WTC11 (cell line): ENCODE measurements around the gene KCNA4. TPM values are rescaled to one million over a fixed set of nuclear protein-coding genes. Genes with fewer than 3 reads are reported as not detected.

ENCODE experiments used
- ATAC-seq: fragments of 200-7000 bp; cut with Tn5 transposase; 2 replicates; pipeline ENCODE4 v1.10.0; 2021; ENCODE audit warnings: mild to moderate bottlenecking, moderate library complexity
- CTCF ChIA-PET: fragments of 300-600 bp; sonication (Branson Sonifier 250); formaldehyde crosslinking; loops from one replicate; lab custom pipeline; 2021; ENCODE audit warnings: antibody characterized with exemption; lab: Charles Lee
- POLR2A ChIA-PET: fragments of 350-600 bp; sonication (Branson Sonifier 250); formaldehyde crosslinking; loops from one replicate; lab custom pipeline; 2021; ENCODE audit warnings: antibody characterized with exemption; lab: Charles Lee
- DNase-seq: peaks from one replicate; pipeline ENCODE4 v3.0.0; 2021; ENCODE audit warnings: low spot score
- H3K27ac Mint-ChIP-seq: 2 replicates; pipeline ENCODE4 v1.8.0; 2021; ENCODE audit warnings: mixed read lengths
- H3K27me3 Mint-ChIP-seq: 2 replicates; pipeline ENCODE4 v1.8.0; 2021; ENCODE audit warnings: low read depth, mild to moderate bottlenecking, moderate library complexity, mixed read lengths
- H3K36me3 Mint-ChIP-seq: 2 replicates; pipeline ENCODE4 v1.8.0; 2021; ENCODE audit warnings: mixed read lengths
- H3K4me1 Mint-ChIP-seq: 2 replicates; pipeline ENCODE4 v1.8.0; 2022; ENCODE audit warnings: mixed read lengths
- H3K4me3 Mint-ChIP-seq: 2 replicates; pipeline ENCODE4 v1.8.0; 2021; ENCODE audit warnings: mild to moderate bottlenecking, moderate library complexity, mixed read lengths
- H3K9me3 Mint-ChIP-seq: 2 replicates; pipeline ENCODE4 v1.8.0; 2021; ENCODE audit warnings: mixed read lengths
- CREM ChIP-seq: sonication (generic); formaldehyde crosslinking; IDR thresholded peaks from 2 replicates; pipeline ENCODE4 v1.8.1; 2022; ENCODE audit warnings: mild to moderate bottlenecking, missing genetic modification reagents, moderate library complexity
- HMGA2 ChIP-seq: fragments of 250-450 bp; sonication (Bioruptor Pico); IDR thresholded peaks from 2 replicates; pipeline ENCODE4 v1.4.0; 2021; ENCODE audit warnings: mild to moderate bottlenecking, moderate library complexity
- JAZF1 ChIP-seq: fragments of 250-450 bp; sonication (Bioruptor Pico); IDR thresholded peaks from 2 replicates; pipeline ENCODE4 v1.9.0; 2021; ENCODE audit warnings: moderate library complexity, mild to moderate bottlenecking, inconsistent platforms
- NFYB ChIP-seq: sonication (generic); formaldehyde crosslinking; conservative IDR thresholded peaks from 2 replicates; pipeline ENCODE4 v1.8.0; 2022; ENCODE audit warnings: low read depth, missing genetic modification reagents
- PRRX2 ChIP-seq: fragments of 250-450 bp; sonication (Bioruptor Pico); IDR thresholded peaks from 2 replicates; pipeline ENCODE4 v1.8.0; 2021; ENCODE audit warnings: mild to moderate bottlenecking
- RELA ChIP-seq: sonication (generic); formaldehyde crosslinking; IDR thresholded peaks from 2 replicates; pipeline ENCODE4 v1.8.1; 2022; ENCODE audit warnings: missing genetic modification reagents, mild to moderate bottlenecking, borderline replicate concordance
- SMAD4 ChIP-seq: sonication (generic); formaldehyde crosslinking; IDR thresholded peaks from 2 replicates; pipeline ENCODE4 v1.8.0; 2022; ENCODE audit warnings: mild to moderate bottlenecking, missing genetic modification reagents
- ZNF232 ChIP-seq: sonication (generic); formaldehyde crosslinking; IDR thresholded peaks from 2 replicates; pipeline ENCODE4 v1.8.0; 2022; ENCODE audit warnings: mild to moderate bottlenecking, missing genetic modification reagents
- ZNF263 ChIP-seq: sonication (generic); formaldehyde crosslinking; IDR thresholded peaks from 2 replicates; pipeline ENCODE4 v1.8.1; 2022; ENCODE audit warnings: low read depth, mild to moderate bottlenecking, moderate library complexity, missing genetic modification reagents
- ZNF416 ChIP-seq: fragments of 250-450 bp; sonication (Bioruptor Pico); IDR thresholded peaks from 2 replicates; pipeline ENCODE4 v1.9.0; 2021; ENCODE audit warnings: mild to moderate bottlenecking, inconsistent platforms
- total RNA-seq: library from RNA; stranded (reverse); gene quantifications from 3 replicates; pipeline ENCODE4 v1.2.3, GENCODE V29; 2021
- TF ChIP-seq, protein P1 (sequence below): sonication (generic); formaldehyde crosslinking; IDR thresholded peaks from 2 replicates; pipeline ENCODE4 v1.8.1; 2022; ENCODE audit warnings: low read depth, mild to moderate bottlenecking, moderate library complexity, missing genetic modification reagents, borderline replicate concordance
- TF ChIP-seq, protein P2 (sequence below): fragments of 250-450 bp; sonication (Bioruptor Pico); IDR thresholded peaks from 2 replicates; pipeline ENCODE4 v1.9.0; 2021; ENCODE audit warnings: mild to moderate bottlenecking
- TF ChIP-seq, protein P3 (sequence below): sonication (generic); formaldehyde crosslinking; IDR thresholded peaks from 2 replicates; pipeline ENCODE4 v1.8.0; 2023; ENCODE audit warnings: mild to moderate bottlenecking, missing genetic modification reagents
- TF ChIP-seq, protein P4 (sequence below): fragments of 250-450 bp; sonication (Bioruptor Pico); IDR thresholded peaks from 2 replicates; pipeline ENCODE4 v1.9.0; 2021; ENCODE audit warnings: mild to moderate bottlenecking
- TF ChIP-seq, protein P5 (sequence below): sonication (generic); formaldehyde crosslinking; IDR thresholded peaks from 2 replicates; pipeline ENCODE4 v1.8.1; 2022; ENCODE audit warnings: mild to moderate bottlenecking, missing genetic modification reagents, moderate library complexity, borderline replicate concordance
- TF ChIP-seq, protein P6 (sequence below): fragments of 250-450 bp; sonication (Bioruptor Pico); IDR thresholded peaks from 2 replicates; pipeline ENCODE4 v1.9.0; 2021; ENCODE audit warnings: mild to moderate bottlenecking, borderline replicate concordance
- TF ChIP-seq, protein P7 (sequence below): sonication (generic); formaldehyde crosslinking; IDR thresholded peaks from 2 replicates; pipeline ENCODE4 v1.8.0; 2022; ENCODE audit warnings: mild to moderate bottlenecking, missing genetic modification reagents
- TF ChIP-seq, protein P8 (sequence below): sonication (generic); formaldehyde crosslinking; IDR thresholded peaks from 2 replicates; pipeline ENCODE4 v1.8.0; 2022; ENCODE audit warnings: mild to moderate bottlenecking, missing genetic modification reagents
- TF ChIP-seq, protein P9 (sequence below): sonication (generic); formaldehyde crosslinking; IDR thresholded peaks from 2 replicates; pipeline ENCODE4 v1.8.1; 2023; ENCODE audit warnings: mild to moderate bottlenecking, missing genetic modification reagents

The KCNA4 gene
- total RNA-seq, 1 experiment from 2014 or later, result not detected

DNA sequence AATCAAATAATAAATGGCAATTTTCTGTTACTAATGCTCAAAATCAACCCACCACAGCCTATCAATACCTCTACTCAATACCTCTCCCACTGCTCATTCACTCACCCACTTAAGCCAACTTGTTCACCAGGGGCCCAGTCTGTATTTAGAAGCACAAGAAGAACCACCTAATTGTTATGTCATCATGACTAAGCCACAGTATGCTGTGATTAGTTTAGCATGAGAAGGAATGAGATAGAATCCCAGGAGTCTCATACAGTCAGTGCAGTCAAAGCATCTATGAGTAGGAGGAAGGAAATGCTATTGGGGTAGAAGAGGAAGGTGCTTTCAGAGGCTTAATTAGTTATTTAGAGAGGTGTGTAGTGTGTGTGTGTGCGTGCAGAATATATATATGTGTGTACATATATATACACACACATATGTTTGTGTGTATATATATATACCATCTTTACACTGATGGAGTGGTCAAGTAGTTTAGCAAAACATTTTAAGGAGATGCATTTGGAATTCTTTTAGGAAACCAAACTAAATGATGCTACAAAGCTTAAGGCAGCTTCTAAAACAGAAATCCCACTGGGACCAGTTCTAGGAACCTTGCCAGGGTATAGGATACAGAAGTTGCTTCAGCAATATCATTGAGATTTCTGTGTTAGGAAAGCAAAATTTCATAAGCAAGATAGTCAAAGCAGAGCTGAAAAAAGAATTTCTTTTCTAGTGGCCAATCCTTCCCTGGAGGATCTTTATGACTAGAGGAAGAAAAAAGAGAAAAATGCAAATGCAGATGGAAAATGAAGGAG, 27.5 kb downstream of the KCNA4 start:
- DNase-seq (no peak), ATAC-seq (no peak)
- Mint-ChIP-seq H3K27me3 (peaks cover 9% of the 10 kb centered on the region; the same call in 1 of the 2 replicates), H3K4me1 (no peaks in the 10 kb centered on the region), H3K4me3 (no peak overlapping the region), H3K36me3 (no peaks in the 10 kb centered on the region), H3K9me3 (0 out of 2 replicates have a peak, but pooled peaks cover 3% of the 10 kb centered on the region), H3K27ac (no peak overlapping the region)
- TF ChIP-seq, protein P1, sequence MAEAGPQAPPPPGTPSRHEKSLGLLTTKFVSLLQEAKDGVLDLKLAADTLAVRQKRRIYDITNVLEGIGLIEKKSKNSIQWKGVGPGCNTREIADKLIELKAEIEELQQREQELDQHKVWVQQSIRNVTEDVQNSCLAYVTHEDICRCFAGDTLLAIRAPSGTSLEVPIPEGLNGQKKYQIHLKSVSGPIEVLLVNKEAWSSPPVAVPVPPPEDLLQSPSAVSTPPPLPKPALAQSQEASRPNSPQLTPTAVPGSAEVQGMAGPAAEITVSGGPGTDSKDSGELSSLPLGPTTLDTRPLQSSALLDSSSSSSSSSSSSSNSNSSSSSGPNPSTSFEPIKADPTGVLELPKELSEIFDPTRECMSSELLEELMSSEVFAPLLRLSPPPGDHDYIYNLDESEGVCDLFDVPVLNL (CRISPR knock-in tag), result no peak
- TF ChIP-seq ZNF232 (CRISPR knock-in tag), result no peak
- TF ChIP-seq RELA (CRISPR knock-in tag), result no peak
- TF ChIP-seq, protein P2, sequence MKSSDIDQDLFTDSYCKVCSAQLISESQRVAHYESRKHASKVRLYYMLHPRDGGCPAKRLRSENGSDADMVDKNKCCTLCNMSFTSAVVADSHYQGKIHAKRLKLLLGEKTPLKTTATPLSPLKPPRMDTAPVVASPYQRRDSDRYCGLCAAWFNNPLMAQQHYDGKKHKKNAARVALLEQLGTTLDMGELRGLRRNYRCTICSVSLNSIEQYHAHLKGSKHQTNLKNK (CRISPR knock-in tag), result no peak
- no peak for TF ChIP-seq PRRX2
- TF ChIP-seq, protein P3, sequence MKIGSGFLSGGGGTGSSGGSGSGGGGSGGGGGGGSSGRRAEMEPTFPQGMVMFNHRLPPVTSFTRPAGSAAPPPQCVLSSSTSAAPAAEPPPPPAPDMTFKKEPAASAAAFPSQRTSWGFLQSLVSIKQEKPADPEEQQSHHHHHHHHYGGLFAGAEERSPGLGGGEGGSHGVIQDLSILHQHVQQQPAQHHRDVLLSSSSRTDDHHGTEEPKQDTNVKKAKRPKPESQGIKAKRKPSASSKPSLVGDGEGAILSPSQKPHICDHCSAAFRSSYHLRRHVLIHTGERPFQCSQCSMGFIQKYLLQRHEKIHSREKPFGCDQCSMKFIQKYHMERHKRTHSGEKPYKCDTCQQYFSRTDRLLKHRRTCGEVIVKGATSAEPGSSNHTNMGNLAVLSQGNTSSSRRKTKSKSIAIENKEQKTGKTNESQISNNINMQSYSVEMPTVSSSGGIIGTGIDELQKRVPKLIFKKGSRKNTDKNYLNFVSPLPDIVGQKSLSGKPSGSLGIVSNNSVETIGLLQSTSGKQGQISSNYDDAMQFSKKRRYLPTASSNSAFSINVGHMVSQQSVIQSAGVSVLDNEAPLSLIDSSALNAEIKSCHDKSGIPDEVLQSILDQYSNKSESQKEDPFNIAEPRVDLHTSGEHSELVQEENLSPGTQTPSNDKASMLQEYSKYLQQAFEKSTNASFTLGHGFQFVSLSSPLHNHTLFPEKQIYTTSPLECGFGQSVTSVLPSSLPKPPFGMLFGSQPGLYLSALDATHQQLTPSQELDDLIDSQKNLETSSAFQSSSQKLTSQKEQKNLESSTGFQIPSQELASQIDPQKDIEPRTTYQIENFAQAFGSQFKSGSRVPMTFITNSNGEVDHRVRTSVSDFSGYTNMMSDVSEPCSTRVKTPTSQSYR, result no peak
- TF ChIP-seq, protein P4, sequence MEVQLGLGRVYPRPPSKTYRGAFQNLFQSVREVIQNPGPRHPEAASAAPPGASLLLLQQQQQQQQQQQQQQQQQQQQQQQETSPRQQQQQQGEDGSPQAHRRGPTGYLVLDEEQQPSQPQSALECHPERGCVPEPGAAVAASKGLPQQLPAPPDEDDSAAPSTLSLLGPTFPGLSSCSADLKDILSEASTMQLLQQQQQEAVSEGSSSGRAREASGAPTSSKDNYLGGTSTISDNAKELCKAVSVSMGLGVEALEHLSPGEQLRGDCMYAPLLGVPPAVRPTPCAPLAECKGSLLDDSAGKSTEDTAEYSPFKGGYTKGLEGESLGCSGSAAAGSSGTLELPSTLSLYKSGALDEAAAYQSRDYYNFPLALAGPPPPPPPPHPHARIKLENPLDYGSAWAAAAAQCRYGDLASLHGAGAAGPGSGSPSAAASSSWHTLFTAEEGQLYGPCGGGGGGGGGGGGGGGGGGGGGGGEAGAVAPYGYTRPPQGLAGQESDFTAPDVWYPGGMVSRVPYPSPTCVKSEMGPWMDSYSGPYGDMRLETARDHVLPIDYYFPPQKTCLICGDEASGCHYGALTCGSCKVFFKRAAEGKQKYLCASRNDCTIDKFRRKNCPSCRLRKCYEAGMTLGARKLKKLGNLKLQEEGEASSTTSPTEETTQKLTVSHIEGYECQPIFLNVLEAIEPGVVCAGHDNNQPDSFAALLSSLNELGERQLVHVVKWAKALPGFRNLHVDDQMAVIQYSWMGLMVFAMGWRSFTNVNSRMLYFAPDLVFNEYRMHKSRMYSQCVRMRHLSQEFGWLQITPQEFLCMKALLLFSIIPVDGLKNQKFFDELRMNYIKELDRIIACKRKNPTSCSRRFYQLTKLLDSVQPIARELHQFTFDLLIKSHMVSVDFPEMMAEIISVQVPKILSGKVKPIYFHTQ (CRISPR knock-in tag), result no peak
- TF ChIP-seq, protein P5, sequence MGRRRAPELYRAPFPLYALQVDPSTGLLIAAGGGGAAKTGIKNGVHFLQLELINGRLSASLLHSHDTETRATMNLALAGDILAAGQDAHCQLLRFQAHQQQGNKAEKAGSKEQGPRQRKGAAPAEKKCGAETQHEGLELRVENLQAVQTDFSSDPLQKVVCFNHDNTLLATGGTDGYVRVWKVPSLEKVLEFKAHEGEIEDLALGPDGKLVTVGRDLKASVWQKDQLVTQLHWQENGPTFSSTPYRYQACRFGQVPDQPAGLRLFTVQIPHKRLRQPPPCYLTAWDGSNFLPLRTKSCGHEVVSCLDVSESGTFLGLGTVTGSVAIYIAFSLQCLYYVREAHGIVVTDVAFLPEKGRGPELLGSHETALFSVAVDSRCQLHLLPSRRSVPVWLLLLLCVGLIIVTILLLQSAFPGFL (CRISPR knock-in tag), result no peak
- TF ChIP-seq SMAD4, result no peak
- TF ChIP-seq, protein P6, sequence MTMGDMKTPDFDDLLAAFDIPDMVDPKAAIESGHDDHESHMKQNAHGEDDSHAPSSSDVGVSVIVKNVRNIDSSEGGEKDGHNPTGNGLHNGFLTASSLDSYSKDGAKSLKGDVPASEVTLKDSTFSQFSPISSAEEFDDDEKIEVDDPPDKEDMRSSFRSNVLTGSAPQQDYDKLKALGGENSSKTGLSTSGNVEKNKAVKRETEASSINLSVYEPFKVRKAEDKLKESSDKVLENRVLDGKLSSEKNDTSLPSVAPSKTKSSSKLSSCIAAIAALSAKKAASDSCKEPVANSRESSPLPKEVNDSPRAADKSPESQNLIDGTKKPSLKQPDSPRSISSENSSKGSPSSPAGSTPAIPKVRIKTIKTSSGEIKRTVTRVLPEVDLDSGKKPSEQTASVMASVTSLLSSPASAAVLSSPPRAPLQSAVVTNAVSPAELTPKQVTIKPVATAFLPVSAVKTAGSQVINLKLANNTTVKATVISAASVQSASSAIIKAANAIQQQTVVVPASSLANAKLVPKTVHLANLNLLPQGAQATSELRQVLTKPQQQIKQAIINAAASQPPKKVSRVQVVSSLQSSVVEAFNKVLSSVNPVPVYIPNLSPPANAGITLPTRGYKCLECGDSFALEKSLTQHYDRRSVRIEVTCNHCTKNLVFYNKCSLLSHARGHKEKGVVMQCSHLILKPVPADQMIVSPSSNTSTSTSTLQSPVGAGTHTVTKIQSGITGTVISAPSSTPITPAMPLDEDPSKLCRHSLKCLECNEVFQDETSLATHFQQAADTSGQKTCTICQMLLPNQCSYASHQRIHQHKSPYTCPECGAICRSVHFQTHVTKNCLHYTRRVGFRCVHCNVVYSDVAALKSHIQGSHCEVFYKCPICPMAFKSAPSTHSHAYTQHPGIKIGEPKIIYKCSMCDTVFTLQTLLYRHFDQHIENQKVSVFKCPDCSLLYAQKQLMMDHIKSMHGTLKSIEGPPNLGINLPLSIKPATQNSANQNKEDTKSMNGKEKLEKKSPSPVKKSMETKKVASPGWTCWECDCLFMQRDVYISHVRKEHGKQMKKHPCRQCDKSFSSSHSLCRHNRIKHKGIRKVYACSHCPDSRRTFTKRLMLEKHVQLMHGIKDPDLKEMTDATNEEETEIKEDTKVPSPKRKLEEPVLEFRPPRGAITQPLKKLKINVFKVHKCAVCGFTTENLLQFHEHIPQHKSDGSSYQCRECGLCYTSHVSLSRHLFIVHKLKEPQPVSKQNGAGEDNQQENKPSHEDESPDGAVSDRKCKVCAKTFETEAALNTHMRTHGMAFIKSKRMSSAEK (CRISPR knock-in tag), result no peak
- TF ChIP-seq, protein P7, sequence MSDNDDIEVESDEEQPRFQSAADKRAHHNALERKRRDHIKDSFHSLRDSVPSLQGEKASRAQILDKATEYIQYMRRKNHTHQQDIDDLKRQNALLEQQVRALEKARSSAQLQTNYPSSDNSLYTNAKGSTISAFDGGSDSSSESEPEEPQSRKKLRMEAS (CRISPR knock-in tag), result no peak
- no peak for TF ChIP-seq HMGA2
- no peak for TF ChIP-seq ZNF416 (CRISPR knock-in tag)
- no peak for TF ChIP-seq ZNF263 (CRISPR knock-in tag)
- TF ChIP-seq, protein P8, sequence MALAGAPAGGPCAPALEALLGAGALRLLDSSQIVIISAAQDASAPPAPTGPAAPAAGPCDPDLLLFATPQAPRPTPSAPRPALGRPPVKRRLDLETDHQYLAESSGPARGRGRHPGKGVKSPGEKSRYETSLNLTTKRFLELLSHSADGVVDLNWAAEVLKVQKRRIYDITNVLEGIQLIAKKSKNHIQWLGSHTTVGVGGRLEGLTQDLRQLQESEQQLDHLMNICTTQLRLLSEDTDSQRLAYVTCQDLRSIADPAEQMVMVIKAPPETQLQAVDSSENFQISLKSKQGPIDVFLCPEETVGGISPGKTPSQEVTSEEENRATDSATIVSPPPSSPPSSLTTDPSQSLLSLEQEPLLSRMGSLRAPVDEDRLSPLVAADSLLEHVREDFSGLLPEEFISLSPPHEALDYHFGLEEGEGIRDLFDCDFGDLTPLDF (CRISPR knock-in tag), result no peak
- TF ChIP-seq NFYB, result no peak
- TF ChIP-seq CREM, result no peak
- TF ChIP-seq JAZF1 (CRISPR knock-in tag), result no peak
- TF ChIP-seq, protein P9, sequence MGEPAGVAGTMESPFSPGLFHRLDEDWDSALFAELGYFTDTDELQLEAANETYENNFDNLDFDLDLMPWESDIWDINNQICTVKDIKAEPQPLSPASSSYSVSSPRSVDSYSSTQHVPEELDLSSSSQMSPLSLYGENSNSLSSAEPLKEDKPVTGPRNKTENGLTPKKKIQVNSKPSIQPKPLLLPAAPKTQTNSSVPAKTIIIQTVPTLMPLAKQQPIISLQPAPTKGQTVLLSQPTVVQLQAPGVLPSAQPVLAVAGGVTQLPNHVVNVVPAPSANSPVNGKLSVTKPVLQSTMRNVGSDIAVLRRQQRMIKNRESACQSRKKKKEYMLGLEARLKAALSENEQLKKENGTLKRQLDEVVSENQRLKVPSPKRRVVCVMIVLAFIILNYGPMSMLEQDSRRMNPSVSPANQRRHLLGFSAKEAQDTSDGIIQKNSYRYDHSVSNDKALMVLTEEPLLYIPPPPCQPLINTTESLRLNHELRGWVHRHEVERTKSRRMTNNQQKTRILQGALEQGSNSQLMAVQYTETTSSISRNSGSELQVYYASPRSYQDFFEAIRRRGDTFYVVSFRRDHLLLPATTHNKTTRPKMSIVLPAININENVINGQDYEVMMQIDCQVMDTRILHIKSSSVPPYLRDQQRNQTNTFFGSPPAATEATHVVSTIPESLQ (CRISPR knock-in tag), result no peak
- POLR2A ChIA-PET, result no interaction called here
- CTCF ChIA-PET, result no interaction called here
